Measurements from ENCODE around the gene DNAH11.

The DNAH11 gene

DNA sequence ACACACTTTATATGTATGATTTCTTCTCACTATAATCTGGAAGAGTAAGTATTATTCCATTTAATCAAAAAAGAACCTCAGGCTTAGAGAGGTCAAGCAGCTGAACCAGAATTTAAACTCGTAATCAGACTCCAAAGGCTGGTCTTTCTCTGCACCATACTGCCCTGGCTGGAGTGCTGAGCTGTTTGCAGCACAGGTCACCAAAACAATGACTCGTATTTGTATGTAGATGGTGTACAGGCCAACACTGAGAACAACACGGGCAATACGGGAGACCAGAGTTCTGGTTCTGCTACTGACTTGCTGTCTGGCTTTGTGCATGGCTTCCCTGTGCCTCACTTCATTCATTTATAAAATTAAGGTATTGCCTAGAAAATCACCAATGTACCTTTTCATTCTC lies 344.9 kb downstream of the DNAH11 start:
- no peak overlapping the region for H3K27ac ChIP-seq
- TF ChIP-seq CTCF (conservative IDR thresholded peaks at IDR 0.05) (no peak), ZFX (IDR thresholded peaks at IDR 0.05) (no peak)

- H3K27ac ChIP-seq: no peak overlapping the region
- no peak for TF ChIP-seq ZFX (IDR thresholded peaks at IDR 0.05)
- no peak for TF ChIP-seq CTCF (conservative IDR thresholded peaks at IDR 0.05)
These were observed 348.5 kb downstream of the DNAH11 start for GRCh38 chr7:21891291-21891690.

DNA sequence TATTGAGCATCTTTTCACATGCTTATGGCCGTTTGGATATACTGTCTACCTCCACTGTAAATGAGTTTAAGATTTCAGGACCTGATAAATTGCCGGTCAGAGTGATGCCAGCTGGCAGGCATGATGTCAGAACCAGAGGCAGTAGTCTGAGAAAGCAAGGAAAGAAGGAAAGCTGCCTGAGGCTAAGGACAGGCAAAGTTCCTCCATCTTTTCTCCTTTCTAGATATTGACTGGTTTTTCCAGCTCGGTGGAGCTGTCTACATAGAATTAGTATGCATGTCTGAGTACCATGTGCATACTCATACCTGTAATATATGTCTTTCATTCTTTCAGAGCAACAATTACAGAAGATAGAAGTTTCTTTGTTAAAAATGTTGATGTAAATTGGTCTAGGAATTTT lies 350.6 kb downstream of the DNAH11 start:
- TF ChIP-seq CTCF (conservative IDR thresholded peaks at IDR 0.05): no peak
- TF ChIP-seq ZFX (IDR thresholded peaks at IDR 0.05): no peak
- no peak overlapping the region for H3K27ac ChIP-seq

GRCh38 chr7:21898265-21898930 lies 355.6 kb downstream of the DNAH11 start:
- no peak for TF ChIP-seq ZFX (IDR thresholded peaks at IDR 0.05)
- TF ChIP-seq CTCF (conservative IDR thresholded peaks at IDR 0.05): no peak
- H3K27ac ChIP-seq: no peak overlapping the region

GRCh38 chr7:21902240-21902639 lies 359.4 kb downstream of the DNAH11 start:
- H3K27ac ChIP-seq: no peak overlapping the region
- TF ChIP-seq CTCF (conservative IDR thresholded peaks at IDR 0.05): no peak
- TF ChIP-seq ZFX (IDR thresholded peaks at IDR 0.05): no peak

- TF ChIP-seq ZFX (IDR thresholded peaks at IDR 0.05) (no peak), CTCF (conservative IDR thresholded peaks at IDR 0.05) (no peak)
- no peak overlapping the region for H3K27ac ChIP-seq
These were observed 360.4 kb downstream of the DNAH11 start for GRCh38 chr7:21903020-21903786.

DNA sequence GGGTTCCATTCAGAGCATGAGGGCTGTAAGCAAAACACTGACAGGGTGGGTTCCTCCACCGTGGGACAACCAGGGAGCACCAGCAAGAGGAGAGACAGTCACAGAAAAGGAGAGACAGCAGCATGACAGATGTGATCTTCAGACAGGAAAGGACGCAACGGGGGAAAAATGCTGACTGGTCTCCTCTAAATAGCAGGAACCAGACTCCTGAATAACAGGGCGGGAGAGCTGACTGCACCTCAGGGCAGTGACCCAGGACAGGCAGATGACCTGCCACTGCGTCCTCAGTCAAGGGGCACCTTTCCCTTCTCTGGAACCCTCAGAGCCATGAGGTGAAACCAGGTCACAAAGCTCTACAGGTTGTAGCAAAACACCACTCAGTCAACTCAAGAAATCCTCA lies 365.9 kb downstream of the DNAH11 start:
- no peak overlapping the region for H3K27ac ChIP-seq
- TF ChIP-seq ZFX (IDR thresholded peaks at IDR 0.05) (no peak), CTCF (conservative IDR thresholded peaks at IDR 0.05) (no peak)

Measured in C4-2B (cell line).